Endodermal cell (in vitro differentiated cells): ENCODE data around the gene NAPA. TPM values are rescaled to one million over a fixed set of nuclear protein-coding genes. Genes with fewer than 3 reads are reported as not detected.

ENCODE experiments used
- DNase-seq: peaks from one replicate; pipeline ENCODE4 v3.0.0-alpha.2; 2017
- H3K27ac ChIP-seq: 2 replicates; pipeline ENCODE4 v1.5.1; 2013; ENCODE audit warnings: mild to moderate bottlenecking, low read depth, low read length, moderate library complexity
- H3K27me3 ChIP-seq: 2 replicates; pipeline ENCODE4 v1.6.1; 2013; ENCODE audit warnings: mild to moderate bottlenecking, low read length, moderate library complexity; ENCODE audit not compliant: insufficient read depth, control insufficient read depth, poor library complexity, severe bottlenecking
- H3K36me3 ChIP-seq: 2 replicates; pipeline ENCODE4 v1.7.0; 2013; ENCODE audit warnings: mild to moderate bottlenecking, low read length, moderate library complexity; ENCODE audit not compliant: control insufficient read depth, insufficient read depth
- H3K4me1 ChIP-seq: one replicate; pipeline ENCODE4 v1.7.0; 2013; ENCODE audit warnings: low read length; ENCODE audit not compliant: control insufficient read depth, insufficient read depth
- H3K4me3 ChIP-seq: 2 replicates; pipeline ENCODE4 v1.5.1; 2013; ENCODE audit warnings: mild to moderate bottlenecking, low read length, moderate library complexity
- H3K9ac ChIP-seq: 2 replicates; pipeline ENCODE4 v1.6.1; 2013; ENCODE audit warnings: mild to moderate bottlenecking, low read length, moderate library complexity; ENCODE audit not compliant: poor library complexity, severe bottlenecking; ENCODE audit errors: extremely low read depth
- H3K9me3 ChIP-seq: 2 replicates; pipeline ENCODE4 v1.6.1; 2013; ENCODE audit warnings: mild to moderate bottlenecking, low read length, moderate library complexity; ENCODE audit not compliant: control insufficient read depth
- H3K27ac Mint-ChIP-seq: 2 replicates; pipeline ENCODE4 v1.8.0; 2020; ENCODE audit warnings: mixed read lengths
- H3K27me3 Mint-ChIP-seq: 2 replicates; pipeline ENCODE4 v1.8.0; 2021; ENCODE audit warnings: mild to moderate bottlenecking, mixed read lengths; ENCODE audit not compliant: insufficient read depth
- H3K36me3 Mint-ChIP-seq: 2 replicates; pipeline ENCODE4 v1.8.0; 2020; ENCODE audit warnings: low read depth, mixed read lengths
- H3K4me1 Mint-ChIP-seq: 2 replicates; pipeline ENCODE4 v1.8.0; 2020; ENCODE audit warnings: mixed read lengths
- H3K4me3 Mint-ChIP-seq: 2 replicates; pipeline ENCODE4 v1.8.0; 2020; ENCODE audit warnings: mild to moderate bottlenecking, moderate library complexity, mixed read lengths
- H3K9me3 Mint-ChIP-seq: 2 replicates; pipeline ENCODE4 v1.8.0; 2020; ENCODE audit warnings: mild to moderate bottlenecking, mixed read lengths
- WGBS, 2 experiments: methylation state at CpG; one replicate each; pipeline versions ENCODE4 v1.1.5 to v1.1.7; 2013; ENCODE audit warnings: missing lambda C conversion rate in 2 of 2, mixed read lengths in 1 of 2; ENCODE audit not compliant: insufficient coverage in 1 of 2, insufficient read length in 1 of 2; 5-methylcytosine and 5-hydroxymethylcytosine counted together
- total RNA-seq, 2 donors: library from RNA; stranded (reverse); fragmentation: NEBNext Ultra II Directional in 1 of 2; extraction: Animal tissue kit (Norgen Biotek cat#: 25700) in 1 of 2; gene quantifications; 2 replicates in 1 of 2; 3 replicates in 1 of 2; pipeline ENCODE4 v1.2.1, GENCODE V29; 2021
- TF ChIP-seq, protein P1 (sequence below): fragments of 200-600 bp; sonication (generic); conservative IDR thresholded peaks from 2 replicates; pipeline ENCODE4 v1.5.0; 2021; ENCODE audit warnings: antibody characterized with exemption, mild to moderate bottlenecking

Gene NAPA
- total RNA-seq, 2 donors from 2014 or later: 66.0 to 73.9 TPM

GRCh38 chr19:47483800-47484690 is 30.8 kb downstream of the NAPA start, which contains the start of gene KPTN:
KPTN (minus strand) TSS chr19:47484219; CDS start chr19:47484160, 59 bp downstream.
- WGBS, 2 experiments: 2 to 5% methylated on average over 25 to 54 of the region's 57 CpGs
- peak; percentile 96 for DNase-seq
- H3K36me3 Mint-ChIP-seq: peaks cover 5% of the 10 kb centered on the region
- H3K4me3 Mint-ChIP-seq: peak within 1 kb of the TSS; percentile 89
- peaks cover 10% of the 10 kb centered on the region for H3K4me1 Mint-ChIP-seq
- H3K27me3 Mint-ChIP-seq: peaks cover 19% of the 10 kb centered on the region
- Histone ChIP-seq H3K4me1 (no peaks in the 10 kb centered on the region), H3K27me3 (no peaks in the 10 kb centered on the region), H3K4me3 (peak within 1 kb of the TSS; percentile 96), H3K27ac (peak within 1 kb of the TSS; percentile 93), H3K9me3 (no peaks in the 10 kb centered on the region), H3K36me3 (peaks cover 11% of the 10 kb centered on the region), H3K9ac (peak within 1 kb of the TSS; percentile 88)
- peak within 1 kb of the TSS; percentile 99 for H3K27ac Mint-ChIP-seq
- TF ChIP-seq, protein P1, sequence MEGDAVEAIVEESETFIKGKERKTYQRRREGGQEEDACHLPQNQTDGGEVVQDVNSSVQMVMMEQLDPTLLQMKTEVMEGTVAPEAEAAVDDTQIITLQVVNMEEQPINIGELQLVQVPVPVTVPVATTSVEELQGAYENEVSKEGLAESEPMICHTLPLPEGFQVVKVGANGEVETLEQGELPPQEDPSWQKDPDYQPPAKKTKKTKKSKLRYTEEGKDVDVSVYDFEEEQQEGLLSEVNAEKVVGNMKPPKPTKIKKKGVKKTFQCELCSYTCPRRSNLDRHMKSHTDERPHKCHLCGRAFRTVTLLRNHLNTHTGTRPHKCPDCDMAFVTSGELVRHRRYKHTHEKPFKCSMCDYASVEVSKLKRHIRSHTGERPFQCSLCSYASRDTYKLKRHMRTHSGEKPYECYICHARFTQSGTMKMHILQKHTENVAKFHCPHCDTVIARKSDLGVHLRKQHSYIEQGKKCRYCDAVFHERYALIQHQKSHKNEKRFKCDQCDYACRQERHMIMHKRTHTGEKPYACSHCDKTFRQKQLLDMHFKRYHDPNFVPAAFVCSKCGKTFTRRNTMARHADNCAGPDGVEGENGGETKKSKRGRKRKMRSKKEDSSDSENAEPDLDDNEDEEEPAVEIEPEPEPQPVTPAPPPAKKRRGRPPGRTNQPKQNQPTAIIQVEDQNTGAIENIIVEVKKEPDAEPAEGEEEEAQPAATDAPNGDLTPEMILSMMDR: peak; percentile 97
- no peaks in the 10 kb centered on the region for H3K9me3 Mint-ChIP-seq

DNA sequence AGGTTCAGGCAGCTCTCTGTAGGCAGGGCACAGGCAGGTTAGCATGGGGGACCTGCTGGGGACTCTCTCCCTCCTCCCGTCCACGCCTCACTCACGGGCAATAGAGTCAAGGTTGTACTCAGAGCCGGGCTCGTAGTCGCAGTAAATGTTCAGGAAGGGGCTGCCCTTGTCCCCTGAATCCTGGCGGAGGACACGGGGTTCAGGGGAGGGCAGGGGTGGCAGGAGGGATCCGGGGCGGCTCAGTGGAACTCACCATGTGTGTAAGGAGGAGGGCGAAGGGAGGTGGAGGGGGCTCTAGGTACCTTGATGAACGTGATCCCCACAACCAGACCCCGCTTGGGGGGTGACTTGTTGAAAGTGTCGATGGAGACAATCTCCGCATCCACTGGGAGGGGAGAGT is 31.7 kb downstream of the NAPA start:
- Mint-ChIP-seq H3K9me3 (no peaks in the 10 kb centered on the region), H3K27me3 (peaks cover 19% of the 10 kb centered on the region), H3K4me1 (peaks cover 10% of the 10 kb centered on the region), H3K27ac (no peak overlapping the region), H3K4me3 (peak overlapping the region; percentile 89), H3K36me3 (peaks cover 5% of the 10 kb centered on the region)
- Histone ChIP-seq H3K27me3 (no peaks in the 10 kb centered on the region), H3K9ac (no peak overlapping the region), H3K4me3 (peak overlapping the region; percentile 96), H3K4me1 (no peaks in the 10 kb centered on the region), H3K9me3 (no peaks in the 10 kb centered on the region), H3K36me3 (peaks cover 8% of the 10 kb centered on the region), H3K27ac (no peak overlapping the region)
- 85 to 91% methylated on average over 5 to 15 of the region's 15 CpGs for WGBS, 2 experiments
- TF ChIP-seq, protein P1: no peak
- DNase-seq: no peak

GRCh38 chr19:47481460-47482052 is 33.3 kb downstream of the NAPA start:
- Histone ChIP-seq H3K27me3 (no peaks in the 10 kb centered on the region), H3K27ac (no peak overlapping the region), H3K4me3 (no peak overlapping the region), H3K9me3 (no peaks in the 10 kb centered on the region), H3K4me1 (no peaks in the 10 kb centered on the region), H3K9ac (no peak overlapping the region), H3K36me3 (peaks cover 8% of the 10 kb centered on the region)
- Mint-ChIP-seq H3K27ac (no peak overlapping the region), H3K36me3 (peaks cover 5% of the 10 kb centered on the region), H3K9me3 (no peaks in the 10 kb centered on the region), H3K27me3 (peaks cover 19% of the 10 kb centered on the region), H3K4me3 (no peak overlapping the region), H3K4me1 (peaks cover 10% of the 10 kb centered on the region)
- TF ChIP-seq, protein P1: no peak
- DNase-seq: no peak
- WGBS, 2 experiments: 93 to 94% methylated on average over 4 of the region's 4 CpGs
